ENCODE results near the gene VTN. TPM values are rescaled to one million over a fixed set of nuclear protein-coding genes. Genes with fewer than 3 reads are reported as not detected.

VTN gene
- total and polyA plus RNA-seq, 5 donors from 2014 or later, result 0.10 to 0.18 (median 0.17) TPM; not detected in 2

DNA sequence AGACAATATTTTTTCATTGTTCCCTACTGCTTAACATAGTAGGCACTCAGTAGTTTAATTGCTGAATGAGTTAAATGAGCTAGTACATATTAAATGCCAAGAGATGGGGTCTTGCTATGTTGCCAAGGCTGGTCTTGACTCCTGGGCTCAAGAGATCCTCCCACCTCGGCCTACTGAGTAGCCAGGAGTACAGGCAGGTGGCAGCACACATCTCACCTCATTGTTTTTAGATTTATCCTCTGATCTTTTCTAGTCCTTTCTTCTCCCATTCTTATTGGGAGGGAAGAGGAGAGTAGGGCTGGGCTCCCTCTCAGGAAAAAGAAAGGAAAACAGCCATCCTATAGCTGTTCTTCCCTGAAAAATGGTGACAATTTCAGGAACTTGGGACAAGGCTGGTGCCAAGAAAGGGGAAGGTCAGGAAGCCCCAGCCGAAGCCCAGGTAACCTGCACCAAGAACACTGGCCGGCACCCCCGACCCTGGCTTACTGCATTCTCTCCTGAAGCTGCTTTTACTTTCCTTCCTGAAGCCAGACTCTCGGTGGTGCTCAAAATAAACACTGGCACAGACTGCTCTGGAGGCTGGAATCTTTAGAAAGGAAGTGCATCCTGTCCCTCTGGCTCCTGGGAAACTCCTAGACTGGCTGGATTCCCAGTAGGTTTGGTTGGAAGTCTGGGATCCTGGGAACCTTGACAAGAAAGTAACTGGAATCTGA, 31.9 kb downstream of the VTN start:
- Mint-ChIP-seq H3K27ac (no peak overlapping the region), H3K4me3 (peak overlapping the region; percentile 93 to 98 (median 96))

DNA sequence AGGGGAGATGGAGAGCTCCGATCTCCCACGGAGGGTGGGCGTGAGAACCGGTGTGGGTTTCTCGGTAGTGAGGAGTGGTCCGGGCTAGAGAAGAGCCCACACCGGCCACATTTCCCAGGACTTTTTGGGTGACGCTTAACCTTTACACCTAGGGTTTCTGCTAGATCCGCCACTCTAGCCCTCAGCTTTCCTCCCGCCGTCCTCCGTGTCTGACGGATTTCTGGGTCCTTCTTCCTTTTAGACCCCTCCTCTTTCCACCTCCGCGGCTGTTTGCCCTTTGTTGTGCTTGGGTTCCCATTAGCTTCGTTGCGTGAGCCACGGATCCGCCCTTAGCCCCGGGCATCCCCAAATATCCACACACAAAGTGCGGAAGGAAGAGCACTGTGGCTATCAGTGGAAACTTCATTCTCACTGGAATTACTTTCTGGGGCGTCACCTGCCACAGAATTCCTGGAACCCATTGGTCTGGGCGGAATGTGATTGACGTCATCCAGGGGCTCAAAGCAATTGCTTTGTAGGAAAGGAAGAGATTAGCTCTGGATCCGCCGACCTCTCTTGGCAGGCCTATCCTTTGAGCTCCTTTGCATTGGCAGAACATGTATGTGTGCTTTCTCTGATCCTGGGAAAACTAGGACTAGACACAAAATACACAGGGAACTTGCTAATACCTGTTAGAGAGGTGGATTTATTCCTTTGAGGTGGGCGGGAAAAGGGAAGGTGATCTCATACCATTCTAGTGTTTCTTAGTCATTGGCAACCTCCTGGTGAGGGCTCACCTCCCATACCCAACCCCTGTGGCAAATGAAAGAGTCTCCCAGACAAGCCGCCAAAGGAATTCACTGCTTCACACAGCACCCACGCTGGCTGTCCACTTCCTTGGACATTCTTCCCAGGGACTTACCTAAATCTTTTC, 33.9 kb downstream of the VTN start:
- no peaks in the 10 kb centered on the region for H3K27me3 ChIP-seq (ENCODE audit: control insufficient read depth, insufficient read depth, low read length)
- peak overlapping the region; percentile 95 to 98 (median 97) for H3K4me3 Mint-ChIP-seq
- no peaks in the 10 kb centered on the region for H3K9me3 ChIP-seq (ENCODE audit: control insufficient read depth in 2 of 2, low read length in 2 of 2)
- no peaks in the 10 kb centered on the region for H3K27me3 Mint-ChIP-seq
- H3K4me3 ChIP-seq (ENCODE audit: low read depth, low read length), result peak overlapping the region; percentile 81
- H3K27ac ChIP-seq (ENCODE audit: insufficient read depth, low read length, poor library complexity, severe bottlenecking), result peak overlapping the region; percentile 92
- no peaks in the 10 kb centered on the region for H3K9me3 Mint-ChIP-seq
- peaks cover 17% of the 10 kb centered on the region for H3K36me3 ChIP-seq (ENCODE audit: control insufficient read depth, insufficient read depth, low read length)
- peak overlapping the region; percentile 78 to 97 (median 96) for H3K27ac Mint-ChIP-seq
- peaks cover 4 to 56% (median 44%) of the 10 kb centered on the region in 4 donors for H3K4me1 Mint-ChIP-seq
- H3K4me1 ChIP-seq (ENCODE audit: control insufficient read depth, insufficient read depth, low read length, poor library complexity, severe bottlenecking), result peaks cover 26% of the 10 kb centered on the region
- ATAC-seq (ENCODE audit: low read depth in 2 of 2), result no peak
- H3K36me3 Mint-ChIP-seq, result peaks cover 4% of the 10 kb centered on the region
- peak in 1 of 3 donors; percentile 28 for DNase-seq

More for the DNA sequence above, 31.9 kb downstream of the VTN start:
- Histone ChIP-seq H3K27ac (ENCODE audit: insufficient read depth, low read length, poor library complexity, severe bottlenecking) (no peak overlapping the region), H3K27me3 (ENCODE audit: control insufficient read depth, insufficient read depth, low read length) (no peaks in the 10 kb centered on the region), H3K4me3 (ENCODE audit: low read depth, low read length) (no peak overlapping the region), H3K36me3 (ENCODE audit: control insufficient read depth, insufficient read depth, low read length) (peaks cover 32% of the 10 kb centered on the region), H3K4me1 (ENCODE audit: control insufficient read depth, insufficient read depth, low read length, poor library complexity, severe bottlenecking) (peaks cover 26% of the 10 kb centered on the region), H3K9me3 (ENCODE audit: control insufficient read depth in 2 of 2, low read length in 2 of 2) (no peaks in the 10 kb centered on the region)
- ATAC-seq (ENCODE audit: low read depth in 2 of 2) (no peak), DNase-seq (no peak)
- Mint-ChIP-seq H3K9me3 (no peaks in the 10 kb centered on the region), H3K27me3 (no peaks in the 10 kb centered on the region), H3K4me1 (peaks cover 4 to 50% (median 42%) of the 10 kb centered on the region in 4 donors), H3K36me3 (peaks cover 6% of the 10 kb centered on the region)

DNA sequence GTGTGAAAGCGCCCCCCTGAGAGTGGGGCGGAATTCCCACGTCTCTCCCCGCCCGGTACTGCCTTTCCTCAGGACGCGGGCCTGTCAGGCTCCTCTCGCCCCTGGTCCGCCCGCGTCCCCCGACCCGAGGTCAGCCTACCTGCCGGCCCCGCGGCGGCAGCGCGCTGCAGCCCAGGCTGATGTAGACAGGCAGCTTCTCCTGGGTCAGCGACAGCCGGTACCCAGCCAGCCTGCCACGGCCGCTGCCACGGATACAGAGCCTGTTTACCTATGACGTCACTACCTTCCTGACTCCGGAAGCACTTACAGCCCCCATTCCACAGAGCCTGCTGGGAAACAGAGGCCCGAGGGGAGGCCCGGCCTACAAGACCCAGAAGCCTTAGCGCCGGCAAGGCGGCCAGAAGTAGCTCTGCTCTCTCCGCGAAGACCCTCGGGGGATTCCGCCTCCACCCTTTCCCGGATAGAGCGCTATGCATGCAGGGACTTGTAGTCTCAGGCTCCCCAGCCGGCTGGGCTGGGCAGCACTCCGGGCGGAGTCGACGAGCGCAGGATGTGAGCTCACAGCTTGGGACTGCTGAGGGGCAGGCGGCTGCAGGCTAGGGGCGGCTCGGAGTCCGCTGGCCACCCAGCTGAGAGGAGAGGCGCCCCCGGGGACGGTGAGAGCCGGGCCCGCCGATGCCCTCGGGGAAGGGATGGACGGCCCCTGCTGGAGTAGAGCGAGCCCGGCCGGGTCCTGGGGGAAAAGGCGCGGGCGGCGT, 34.7 kb downstream of the VTN start, which contains the start of the genes IFT20 and TNFAIP1:
Gene IFT20 (minus strand): TSS at position 272 of the 758 bp plus-strand sequence. CDS start 3,487 bp downstream, outside the sequence.
Gene TNFAIP1 (plus strand): TSS at position 561 of the 758 bp plus-strand sequence. CDS start 3,761 bp downstream, outside the sequence.
- Histone ChIP-seq H3K4me3 (ENCODE audit: low read depth, low read length) (peak within 1 kb of the TSS; percentile 81), H3K4me1 (ENCODE audit: control insufficient read depth, insufficient read depth, low read length, poor library complexity, severe bottlenecking) (peaks cover 26% of the 10 kb centered on the region), H3K27ac (ENCODE audit: insufficient read depth, low read length, poor library complexity, severe bottlenecking) (peak within 1 kb of the TSS; percentile 92), H3K36me3 (ENCODE audit: control insufficient read depth, insufficient read depth, low read length) (peaks cover 17% of the 10 kb centered on the region), H3K9me3 (ENCODE audit: control insufficient read depth in 2 of 2, low read length in 2 of 2) (no peaks in the 10 kb centered on the region), H3K27me3 (ENCODE audit: control insufficient read depth, insufficient read depth, low read length) (no peaks in the 10 kb centered on the region)
- ATAC-seq (ENCODE audit: low read depth in 2 of 2) (peak; percentile 99), DNase-seq (peak; percentile 98 to 100 (median 99))
- Mint-ChIP-seq H3K36me3 (peaks cover 4% of the 10 kb centered on the region), H3K9me3 (no peaks in the 10 kb centered on the region), H3K27me3 (no peaks in the 10 kb centered on the region), H3K4me1 (peaks cover 4 to 56% (median 44%) of the 10 kb centered on the region in 4 donors), H3K27ac (peak within 1 kb of the TSS; percentile 84 to 97 (median 96)), H3K4me3 (peak within 1 kb of the TSS; percentile 95 to 98 (median 97))

DNA sequence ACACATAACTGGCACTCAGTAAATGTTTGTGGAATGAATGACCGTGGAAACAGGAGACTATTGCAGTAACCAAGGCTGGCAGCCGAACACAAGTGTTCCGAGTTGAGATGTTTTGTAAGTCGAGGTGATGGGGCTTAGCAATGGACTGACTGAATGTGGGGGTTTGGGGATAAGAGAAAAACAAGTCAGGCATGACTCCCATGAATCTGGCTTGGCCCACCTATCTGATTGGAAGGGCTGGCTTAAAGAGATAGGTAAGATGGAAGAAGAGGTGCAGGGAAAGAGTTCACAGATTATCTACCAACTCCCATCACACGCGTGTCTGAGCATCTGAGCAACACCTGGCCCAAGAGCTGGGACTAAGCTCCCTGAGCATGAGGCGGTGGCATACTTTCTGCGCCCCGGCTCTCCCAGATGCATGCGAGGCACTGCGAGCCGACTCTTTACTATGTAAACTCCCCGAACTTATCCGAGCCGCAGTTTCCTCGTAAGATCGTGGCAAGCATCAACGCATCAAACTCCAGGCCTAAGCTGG, 35.4 kb downstream of the VTN start:
- Histone ChIP-seq H3K27ac (ENCODE audit: insufficient read depth, low read length, poor library complexity, severe bottlenecking) (peak overlapping the region; percentile 92), H3K27me3 (ENCODE audit: control insufficient read depth, insufficient read depth, low read length) (no peaks in the 10 kb centered on the region), H3K4me1 (ENCODE audit: control insufficient read depth, insufficient read depth, low read length, poor library complexity, severe bottlenecking) (peaks cover 26% of the 10 kb centered on the region), H3K36me3 (ENCODE audit: control insufficient read depth, insufficient read depth, low read length) (peaks cover 15% of the 10 kb centered on the region), H3K9me3 (ENCODE audit: control insufficient read depth in 2 of 2, low read length in 2 of 2) (no peaks in the 10 kb centered on the region), H3K4me3 (ENCODE audit: low read depth, low read length) (peak overlapping the region; percentile 63)
- Mint-ChIP-seq H3K36me3 (peaks cover 4% of the 10 kb centered on the region), H3K9me3 (no peaks in the 10 kb centered on the region), H3K27me3 (no peaks in the 10 kb centered on the region), H3K4me3 (peak overlapping the region; percentile 95 to 98 (median 97)), H3K4me1 (peaks cover 4 to 56% (median 43%) of the 10 kb centered on the region in 4 donors), H3K27ac (peak overlapping the region; percentile 84 to 97 (median 96))
- no peak for ATAC-seq (ENCODE audit: low read depth in 2 of 2)
- DNase-seq, result no peak

DNA sequence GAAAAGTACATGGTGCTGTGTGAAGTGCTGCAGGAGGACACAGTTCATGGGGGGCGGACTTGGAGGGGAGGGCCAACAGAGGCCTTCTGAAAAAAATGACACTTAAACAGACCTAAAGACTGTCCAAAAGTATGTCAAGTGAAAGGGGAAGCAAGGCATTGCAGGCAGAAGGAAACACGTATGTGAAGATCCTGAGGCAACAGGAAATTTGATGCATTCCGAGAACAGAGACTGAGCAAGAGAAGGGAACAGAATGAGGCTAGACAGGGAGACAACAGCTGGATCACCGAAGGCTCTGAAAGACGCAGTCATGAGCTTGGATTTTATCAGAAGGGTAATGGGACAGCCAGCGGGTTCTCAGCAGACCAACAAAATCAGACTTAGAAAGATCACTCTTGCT, 35.9 kb downstream of the VTN start:
- Mint-ChIP-seq H3K27me3 (no peaks in the 10 kb centered on the region), H3K4me1 (peaks cover 4 to 55% (median 43%) of the 10 kb centered on the region in 4 donors), H3K36me3 (peaks cover 4% of the 10 kb centered on the region), H3K9me3 (no peaks in the 10 kb centered on the region), H3K4me3 (peak overlapping the region; percentile 95 to 98 (median 97)), H3K27ac (peak overlapping the region in 2 of 3 donors; percentile 96 to 97)
- Histone ChIP-seq H3K36me3 (ENCODE audit: control insufficient read depth, insufficient read depth, low read length) (peaks cover 18% of the 10 kb centered on the region), H3K27ac (ENCODE audit: insufficient read depth, low read length, poor library complexity, severe bottlenecking) (peak overlapping the region; percentile 92), H3K4me1 (ENCODE audit: control insufficient read depth, insufficient read depth, low read length, poor library complexity, severe bottlenecking) (peaks cover 26% of the 10 kb centered on the region), H3K27me3 (ENCODE audit: control insufficient read depth, insufficient read depth, low read length) (no peaks in the 10 kb centered on the region), H3K9me3 (ENCODE audit: control insufficient read depth in 2 of 2, low read length in 2 of 2) (no peaks in the 10 kb centered on the region), H3K4me3 (ENCODE audit: low read depth, low read length) (peak overlapping the region; percentile 63)
- ATAC-seq (ENCODE audit: low read depth in 2 of 2), result no peak
- no peak for DNase-seq

DNA sequence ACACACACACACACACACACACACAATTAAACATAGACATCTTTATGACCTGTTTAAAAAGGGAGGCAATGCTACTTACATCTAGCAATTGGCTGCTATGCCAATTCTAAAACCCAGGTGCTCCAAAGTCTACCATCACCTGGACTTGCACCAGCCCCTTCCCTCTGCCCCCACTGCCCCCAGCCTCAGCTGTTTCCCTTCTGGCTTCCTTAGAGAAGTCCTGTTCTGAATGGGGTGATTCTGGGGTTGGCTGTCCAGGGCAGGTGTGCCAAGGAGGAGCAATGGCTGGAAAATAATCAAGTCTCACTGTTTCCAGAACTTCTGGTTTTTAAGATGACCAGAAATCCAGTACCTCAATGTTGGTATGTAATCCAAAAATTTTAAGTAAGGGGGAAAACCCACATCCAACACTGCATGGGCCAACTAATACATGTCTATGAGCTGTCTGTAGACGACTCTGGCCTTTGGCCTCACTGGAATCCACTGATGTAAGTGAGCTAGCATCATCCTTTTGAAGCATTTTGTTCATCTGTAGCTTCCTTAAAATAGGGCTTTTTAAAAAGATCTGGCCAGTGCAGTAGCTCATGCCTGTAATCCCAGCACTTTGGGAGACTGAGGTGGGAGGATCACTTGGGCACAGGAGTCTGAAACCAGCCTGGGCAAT, 36.9 kb downstream of the VTN start:
- Mint-ChIP-seq H3K36me3 (peaks cover 13% of the 10 kb centered on the region), H3K4me1 (peaks cover 4 to 49% (median 38%) of the 10 kb centered on the region in 4 donors), H3K27me3 (no peaks in the 10 kb centered on the region), H3K27ac (peak overlapping the region in 1 of 3 donors; percentile 96), H3K9me3 (no peaks in the 10 kb centered on the region), H3K4me3 (peak overlapping the region; percentile 69 to 98 (median 88))
- Histone ChIP-seq H3K27ac (ENCODE audit: insufficient read depth, low read length, poor library complexity, severe bottlenecking) (no peak overlapping the region), H3K27me3 (ENCODE audit: control insufficient read depth, insufficient read depth, low read length) (no peaks in the 10 kb centered on the region), H3K4me3 (ENCODE audit: low read depth, low read length) (no peak overlapping the region), H3K4me1 (ENCODE audit: control insufficient read depth, insufficient read depth, low read length, poor library complexity, severe bottlenecking) (peaks cover 26% of the 10 kb centered on the region), H3K9me3 (ENCODE audit: control insufficient read depth in 2 of 2, low read length in 2 of 2) (no peaks in the 10 kb centered on the region), H3K36me3 (ENCODE audit: control insufficient read depth, insufficient read depth, low read length) (peaks cover 28% of the 10 kb centered on the region)
- no peak for ATAC-seq (ENCODE audit: low read depth in 2 of 2)
- no peak for DNase-seq
